Upper lobe of left lung (tissue), 4 donors: Measurements from ENCODE around the gene MOK.

Experiments used
- POLR2A ChIP-seq, 4 donors: fragments of 450-650 bp; IDR thresholded peaks; one replicate each; pipeline ENCODE4 v1.5.1; 2016 to 2017; ENCODE audit warnings: antibody characterized with exemption in 4 of 4, mild to moderate bottlenecking in 2 of 4
- POLR2AphosphoS5 ChIP-seq, 2 donors: sonication (generic); formaldehyde crosslinking; IDR thresholded peaks; one replicate each; pipeline ENCODE4 v1.5.1; 2017; ENCODE audit warnings: antibody characterized with exemption in 2 of 2
- TF ChIP-seq, protein P1 (sequence below), 6 experiments: fragments of 450-650 bp in 4 of 6; fragments of 200-600 bp in 2 of 6; sonication (generic) in 2 of 6; IDR thresholded peaks; one replicate each; pipeline ENCODE4 v1.5.1; 2016 to 2019; ENCODE audit warnings: antibody characterized with exemption in 6 of 6

DNA sequence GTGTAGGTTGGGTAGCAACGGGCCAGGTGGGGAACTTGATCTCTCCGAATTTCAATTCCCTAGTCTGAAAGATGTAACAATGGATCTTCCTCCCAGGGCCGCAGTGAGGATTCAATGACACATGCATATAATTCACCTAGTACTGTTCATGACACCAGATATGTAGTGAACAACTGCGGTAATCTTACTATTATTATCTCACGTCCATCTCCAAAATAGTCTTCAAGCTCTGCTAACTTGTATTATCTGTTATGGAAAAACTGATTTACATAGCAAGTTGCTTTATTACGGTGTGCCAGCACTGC, 26.4 kb downstream of the MOK start:
- TF ChIP-seq, protein P1, sequence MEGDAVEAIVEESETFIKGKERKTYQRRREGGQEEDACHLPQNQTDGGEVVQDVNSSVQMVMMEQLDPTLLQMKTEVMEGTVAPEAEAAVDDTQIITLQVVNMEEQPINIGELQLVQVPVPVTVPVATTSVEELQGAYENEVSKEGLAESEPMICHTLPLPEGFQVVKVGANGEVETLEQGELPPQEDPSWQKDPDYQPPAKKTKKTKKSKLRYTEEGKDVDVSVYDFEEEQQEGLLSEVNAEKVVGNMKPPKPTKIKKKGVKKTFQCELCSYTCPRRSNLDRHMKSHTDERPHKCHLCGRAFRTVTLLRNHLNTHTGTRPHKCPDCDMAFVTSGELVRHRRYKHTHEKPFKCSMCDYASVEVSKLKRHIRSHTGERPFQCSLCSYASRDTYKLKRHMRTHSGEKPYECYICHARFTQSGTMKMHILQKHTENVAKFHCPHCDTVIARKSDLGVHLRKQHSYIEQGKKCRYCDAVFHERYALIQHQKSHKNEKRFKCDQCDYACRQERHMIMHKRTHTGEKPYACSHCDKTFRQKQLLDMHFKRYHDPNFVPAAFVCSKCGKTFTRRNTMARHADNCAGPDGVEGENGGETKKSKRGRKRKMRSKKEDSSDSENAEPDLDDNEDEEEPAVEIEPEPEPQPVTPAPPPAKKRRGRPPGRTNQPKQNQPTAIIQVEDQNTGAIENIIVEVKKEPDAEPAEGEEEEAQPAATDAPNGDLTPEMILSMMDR (IDR thresholded peaks at IDR 0.05) = no peak
- TF ChIP-seq POLR2A (IDR thresholded peaks at IDR 0.05) (no peak), POLR2AphosphoS5 (IDR thresholded peaks at IDR 0.05) (no peak)
